HUES6 (cell line): Measurements from ENCODE around the gene CENPO.

Source experiments
- H3K27ac ChIP-seq: 2 replicates; pipeline ENCODE4 v1.7.0; 2013; ENCODE audit warnings: low read depth, mild to moderate bottlenecking, low read length, inconsistent platforms
- H3K27me3 ChIP-seq: 2 replicates; pipeline ENCODE4 v1.6.1; 2013; ENCODE audit warnings: low read length; ENCODE audit not compliant: control insufficient read depth, insufficient read depth
- H3K36me3 ChIP-seq: 2 replicates; pipeline ENCODE4 v1.6.1; 2013; ENCODE audit warnings: low read length; ENCODE audit not compliant: control insufficient read depth, insufficient read depth
- H3K4me1 ChIP-seq: 2 replicates; pipeline ENCODE4 v1.6.1; 2013; ENCODE audit warnings: low read length; ENCODE audit not compliant: control insufficient read depth, insufficient read depth
- H3K4me3 ChIP-seq: 2 replicates; pipeline ENCODE4 v1.5.1; 2013; ENCODE audit warnings: low read depth, low read length
- H3K9ac ChIP-seq: one replicate; pipeline ENCODE4 v1.6.1; 2013; ENCODE audit warnings: mild to moderate bottlenecking, low read length
- H3K9me3 ChIP-seq: 2 replicates; pipeline ENCODE4 v1.6.1; 2013; ENCODE audit warnings: low read depth, low read length; ENCODE audit not compliant: control insufficient read depth, insufficient read depth

CENPO gene

DNA sequence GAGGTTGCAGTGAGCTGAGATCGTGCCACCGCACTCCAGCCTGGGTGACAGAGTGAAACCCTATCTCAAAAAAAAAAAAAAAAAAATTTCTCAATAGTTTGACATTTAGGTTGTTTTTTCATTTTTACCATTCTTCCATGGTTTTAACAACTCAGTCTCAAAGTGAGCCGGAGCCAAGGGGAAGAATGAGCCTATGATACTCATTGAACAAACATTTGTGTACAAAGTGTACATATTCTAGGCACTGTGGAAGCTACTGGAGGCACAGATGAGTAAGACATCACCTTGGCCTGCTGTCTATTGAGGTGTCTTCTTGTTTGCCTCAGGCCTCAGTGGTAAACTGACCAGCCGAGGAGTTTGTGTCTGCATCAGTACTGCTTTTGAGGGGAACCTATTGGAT, 21.9 kb downstream of the CENPO start:
- Histone ChIP-seq H3K9ac (no peak overlapping the region), H3K4me3 (no peak overlapping the region), H3K36me3 (peaks cover 70% of the 10 kb centered on the region), H3K27me3 (no peaks in the 10 kb centered on the region), H3K27ac (no peak overlapping the region), H3K4me1 (peaks cover under 1% of the 10 kb centered on the region; the same call in 1 of the 2 replicates), H3K9me3 (no peaks in the 10 kb centered on the region)

DNA sequence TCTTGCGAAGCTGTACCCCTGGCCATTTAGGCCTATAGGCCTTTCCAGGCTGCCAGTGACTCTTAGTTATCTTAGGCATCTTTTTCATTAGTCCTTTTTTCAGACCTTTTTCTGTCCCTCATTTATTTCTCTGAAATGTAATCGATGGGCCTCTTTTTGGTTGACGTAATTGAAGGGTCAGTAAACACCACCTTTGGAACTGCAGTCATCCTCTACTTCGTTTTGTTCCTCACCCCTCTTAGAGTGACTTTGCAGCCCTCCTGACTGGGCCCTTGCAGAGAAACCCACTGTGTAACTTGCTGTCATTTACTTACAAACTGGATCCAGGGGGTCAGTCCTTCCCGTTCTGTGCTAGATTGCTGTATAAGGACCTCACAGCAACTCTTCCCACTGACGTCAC, 23.2 kb downstream of the CENPO start:
- Histone ChIP-seq H3K4me1 (peaks cover 13% of the 10 kb centered on the region), H3K27ac (no peak overlapping the region), H3K9me3 (no peaks in the 10 kb centered on the region), H3K9ac (no peak overlapping the region), H3K27me3 (no peaks in the 10 kb centered on the region), H3K4me3 (no peak overlapping the region), H3K36me3 (peaks cover 83% of the 10 kb centered on the region)

DNA sequence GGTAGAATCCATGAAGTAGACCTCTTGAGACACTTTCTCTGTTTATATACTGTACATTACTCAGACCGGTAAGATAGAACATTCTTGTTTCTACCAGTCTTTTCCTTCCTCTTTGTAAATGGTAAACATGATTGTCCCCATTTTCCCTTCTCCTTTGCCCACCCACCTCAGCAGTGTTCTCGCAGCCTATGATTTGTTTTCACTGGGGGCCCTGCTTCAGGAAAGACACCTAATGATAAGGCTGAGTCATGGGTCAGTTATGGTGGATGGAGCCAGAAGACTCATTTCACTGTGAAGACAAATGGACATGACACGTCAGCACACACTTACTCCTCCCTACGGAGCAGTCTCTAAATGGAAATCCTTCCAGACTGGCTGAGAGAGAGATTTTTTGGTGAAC, 23.7 kb downstream of the CENPO start:
- H3K4me3 ChIP-seq: no peak overlapping the region
- peaks cover 18% of the 10 kb centered on the region for H3K4me1 ChIP-seq
- no peak overlapping the region for H3K27ac ChIP-seq
- H3K27me3 ChIP-seq: no peaks in the 10 kb centered on the region
- no peak overlapping the region for H3K9ac ChIP-seq
- no peaks in the 10 kb centered on the region for H3K9me3 ChIP-seq
- H3K36me3 ChIP-seq: peaks cover 83% of the 10 kb centered on the region

DNA sequence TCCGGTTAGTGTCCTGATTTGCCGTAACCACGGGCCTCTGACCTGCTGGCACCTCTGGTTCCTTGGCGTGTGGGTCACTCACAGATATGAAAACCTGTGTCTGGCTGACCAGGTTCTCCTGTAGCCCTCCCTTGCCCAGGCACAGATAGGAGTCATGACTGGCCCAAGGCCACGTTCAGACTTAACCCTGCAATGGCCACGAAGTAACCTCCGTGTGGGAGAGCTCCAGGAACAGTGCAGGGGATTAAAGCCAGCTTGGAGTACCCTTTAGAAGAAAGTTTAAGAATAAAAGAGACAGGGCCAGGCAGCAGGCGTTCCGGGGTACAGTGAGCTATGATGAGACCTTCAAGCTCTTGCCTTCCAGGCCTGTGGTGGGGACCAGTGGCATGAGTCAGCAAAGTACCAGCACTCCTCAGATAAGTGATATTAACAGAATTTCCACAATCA, 25.5 kb downstream of the CENPO start:
- Histone ChIP-seq H3K9ac (no peak overlapping the region), H3K4me1 (peaks cover 30% of the 10 kb centered on the region), H3K4me3 (no peak overlapping the region), H3K36me3 (peaks cover 86% of the 10 kb centered on the region), H3K27ac (no peak overlapping the region), H3K9me3 (no peaks in the 10 kb centered on the region), H3K27me3 (no peaks in the 10 kb centered on the region)

DNA sequence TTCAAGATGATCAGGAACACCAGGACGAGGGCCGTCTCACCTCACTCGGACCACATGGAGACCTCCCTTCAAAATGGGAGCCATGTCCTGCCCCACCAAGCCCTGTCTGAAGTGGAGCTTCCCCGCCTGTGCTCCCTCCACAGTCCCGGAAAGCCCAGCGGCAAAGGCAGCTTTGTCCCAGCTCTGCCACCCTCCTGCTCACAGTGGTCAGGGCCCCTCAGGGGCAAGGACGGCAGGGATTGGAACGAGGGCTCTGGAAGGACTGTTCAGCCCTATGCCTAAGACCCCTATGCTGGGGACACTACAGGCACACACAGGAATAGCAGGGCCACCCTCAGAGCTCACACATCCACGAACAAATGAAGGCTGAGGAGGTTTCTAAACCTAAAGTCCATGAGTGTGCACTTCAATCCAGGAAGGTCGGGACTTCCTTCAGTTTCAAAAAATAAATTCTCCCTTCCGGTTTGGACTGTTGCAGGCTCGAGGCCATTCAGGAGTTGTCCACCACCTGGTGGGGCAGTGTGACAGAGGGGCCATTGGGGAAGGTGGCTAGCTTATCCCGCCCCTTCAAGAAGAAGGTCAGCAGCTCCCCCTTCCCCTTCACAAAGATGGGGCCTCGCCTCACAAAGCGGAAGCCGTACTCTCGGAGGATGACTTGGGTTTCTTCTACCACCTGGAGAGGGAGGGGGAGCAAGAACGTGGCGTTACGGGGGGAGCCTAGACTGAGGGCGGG, 26.4 kb downstream of the CENPO start:
- H3K27me3 ChIP-seq: no peaks in the 10 kb centered on the region
- H3K9ac ChIP-seq: no peak overlapping the region
- H3K27ac ChIP-seq: no peak overlapping the region
- peaks cover 30% of the 10 kb centered on the region for H3K4me1 ChIP-seq
- H3K4me3 ChIP-seq: no peak overlapping the region
- H3K36me3 ChIP-seq: peaks cover 83% of the 10 kb centered on the region
- no peaks in the 10 kb centered on the region for H3K9me3 ChIP-seq

DNA sequence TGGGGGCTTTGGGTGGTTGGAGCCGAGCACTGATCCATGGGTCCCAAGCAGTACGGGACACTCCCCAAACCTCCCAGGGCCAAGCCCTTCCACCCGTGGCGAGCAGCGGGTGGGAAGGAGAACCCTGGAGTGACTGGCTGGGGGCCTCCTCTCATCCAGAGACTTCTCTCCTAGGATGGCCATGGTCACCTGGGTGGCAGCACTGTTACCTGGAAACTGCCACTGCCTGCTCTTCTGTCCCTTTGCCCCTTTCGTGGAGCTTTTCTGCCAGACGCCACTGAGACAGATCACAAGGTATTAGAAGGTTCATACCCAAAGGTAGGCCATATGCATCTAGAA, 26.9 kb downstream of the CENPO start:
- peaks cover 30% of the 10 kb centered on the region for H3K4me1 ChIP-seq
- H3K27ac ChIP-seq: no peak overlapping the region; the same call in 1 of the 2 replicates
- peaks cover 80% of the 10 kb centered on the region for H3K36me3 ChIP-seq
- H3K9ac ChIP-seq: no peak overlapping the region
- no peak overlapping the region for H3K4me3 ChIP-seq
- no peaks in the 10 kb centered on the region for H3K27me3 ChIP-seq
- H3K9me3 ChIP-seq: no peaks in the 10 kb centered on the region

DNA sequence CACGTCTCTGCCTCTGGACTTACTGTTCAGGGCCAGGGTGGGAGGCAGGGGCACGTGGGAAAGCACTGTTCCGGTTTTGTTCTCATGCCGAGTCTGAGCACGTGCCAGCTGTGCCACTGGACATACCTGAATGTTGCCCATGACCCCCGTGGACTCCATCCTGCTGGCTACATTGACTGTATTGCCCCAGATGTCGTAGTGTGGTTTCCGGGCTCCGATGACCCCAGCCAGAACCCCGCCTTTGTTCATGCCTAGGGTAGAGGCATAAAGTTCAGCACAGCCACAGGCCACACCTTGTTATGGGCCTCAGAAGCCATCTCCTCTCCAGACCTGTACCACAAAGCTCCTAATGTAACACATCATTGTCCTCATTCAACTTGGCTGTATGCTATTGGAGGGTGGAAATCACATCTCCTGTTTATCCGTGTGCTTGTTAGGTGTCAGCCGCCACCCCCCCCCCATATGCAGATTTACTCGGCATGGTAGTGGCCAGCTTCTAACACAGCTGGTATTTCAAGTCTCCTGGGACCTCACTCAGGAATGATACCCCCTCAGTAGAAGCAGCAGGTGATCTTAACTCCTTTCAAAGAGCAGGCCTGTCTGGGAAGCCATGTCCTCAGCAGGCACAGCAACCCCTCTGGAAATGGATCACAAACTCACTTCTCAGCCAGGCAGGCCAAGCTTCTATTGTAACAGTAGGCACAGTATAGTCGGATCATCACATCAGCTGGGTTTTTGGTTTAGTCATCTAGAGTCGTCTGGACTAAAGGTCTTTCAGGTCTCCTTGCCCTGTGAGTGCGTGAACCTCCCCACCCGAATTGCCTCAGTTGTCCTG, 27.6 kb downstream of the CENPO start:
- H3K4me3 ChIP-seq: no peak overlapping the region
- no peaks in the 10 kb centered on the region for H3K27me3 ChIP-seq
- H3K9me3 ChIP-seq: no peaks in the 10 kb centered on the region
- H3K4me1 ChIP-seq: peaks cover 32% of the 10 kb centered on the region
- H3K27ac ChIP-seq: peak overlapping the region; percentile 59
- H3K36me3 ChIP-seq: peaks cover 74% of the 10 kb centered on the region
- H3K9ac ChIP-seq: peak overlapping the region; percentile 63

DNA sequence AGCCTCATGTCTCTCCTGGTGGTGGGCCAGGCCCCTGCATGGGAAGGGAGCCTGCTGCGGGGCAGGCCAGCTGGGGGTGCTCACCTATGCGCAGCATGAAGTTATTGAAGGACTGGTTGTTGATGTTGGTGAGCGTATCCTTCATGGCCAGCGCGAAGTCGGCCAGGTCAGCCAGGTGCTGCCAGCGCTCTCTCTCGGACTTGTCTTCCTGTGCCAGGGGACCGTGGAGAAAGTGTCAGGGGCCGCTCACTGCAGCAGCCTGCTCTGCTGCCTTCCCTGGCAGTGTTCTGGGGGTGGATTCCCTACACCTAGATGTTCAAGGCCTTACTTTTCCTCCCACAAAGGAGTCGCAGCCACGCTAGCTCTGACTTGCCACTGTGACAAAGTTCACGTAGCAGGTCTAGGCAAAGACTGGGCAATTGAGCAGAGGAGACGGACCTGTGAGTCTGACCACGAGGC, 28.2 kb downstream of the CENPO start:
- Histone ChIP-seq H3K36me3 (peaks cover 67% of the 10 kb centered on the region), H3K4me3 (peak overlapping the region; percentile 18), H3K27ac (peak overlapping the region; percentile 59), H3K9ac (peak overlapping the region; percentile 63), H3K27me3 (no peaks in the 10 kb centered on the region), H3K4me1 (peaks cover 37% of the 10 kb centered on the region), H3K9me3 (no peaks in the 10 kb centered on the region)

DNA sequence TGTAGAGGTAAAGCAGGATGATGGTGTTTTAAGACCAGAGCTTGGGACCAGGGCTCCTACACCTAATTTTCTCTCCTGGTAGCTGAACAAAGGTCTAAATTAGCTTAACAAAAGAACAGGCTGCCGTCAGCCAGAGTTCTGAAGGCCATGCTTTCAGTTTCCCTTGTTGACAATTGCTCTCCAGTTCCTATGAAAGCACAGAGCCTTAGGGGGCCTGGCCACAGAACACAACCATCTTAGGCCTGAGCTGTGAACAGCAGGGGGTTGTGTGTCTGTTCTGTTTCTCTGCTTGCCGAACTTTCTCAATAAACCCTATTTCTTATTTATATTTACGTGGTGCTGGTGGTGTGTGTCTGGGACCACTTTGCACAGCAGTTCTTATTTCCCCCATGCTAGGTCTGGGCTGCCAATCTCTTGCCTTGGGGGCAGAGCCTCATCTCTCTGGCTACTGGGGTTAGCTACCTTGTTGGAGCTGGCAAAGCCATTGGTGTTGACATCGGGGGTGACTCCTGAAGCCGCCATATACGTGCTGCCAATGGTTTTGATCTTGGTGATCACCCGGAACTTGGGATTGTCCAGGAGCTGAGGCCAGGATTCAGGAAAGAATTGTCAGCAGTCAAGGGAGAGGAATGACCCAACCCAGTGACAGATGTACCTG, 29.0 kb downstream of the CENPO start:
- H3K4me3 ChIP-seq: peak overlapping the region; percentile 18
- H3K4me1 ChIP-seq: peaks cover 41% of the 10 kb centered on the region
- peak overlapping the region; percentile 76 for H3K27ac ChIP-seq
- H3K9me3 ChIP-seq: no peaks in the 10 kb centered on the region
- H3K9ac ChIP-seq: peak overlapping the region; percentile 63
- peaks cover 60% of the 10 kb centered on the region for H3K36me3 ChIP-seq
- H3K27me3 ChIP-seq: no peaks in the 10 kb centered on the region

DNA sequence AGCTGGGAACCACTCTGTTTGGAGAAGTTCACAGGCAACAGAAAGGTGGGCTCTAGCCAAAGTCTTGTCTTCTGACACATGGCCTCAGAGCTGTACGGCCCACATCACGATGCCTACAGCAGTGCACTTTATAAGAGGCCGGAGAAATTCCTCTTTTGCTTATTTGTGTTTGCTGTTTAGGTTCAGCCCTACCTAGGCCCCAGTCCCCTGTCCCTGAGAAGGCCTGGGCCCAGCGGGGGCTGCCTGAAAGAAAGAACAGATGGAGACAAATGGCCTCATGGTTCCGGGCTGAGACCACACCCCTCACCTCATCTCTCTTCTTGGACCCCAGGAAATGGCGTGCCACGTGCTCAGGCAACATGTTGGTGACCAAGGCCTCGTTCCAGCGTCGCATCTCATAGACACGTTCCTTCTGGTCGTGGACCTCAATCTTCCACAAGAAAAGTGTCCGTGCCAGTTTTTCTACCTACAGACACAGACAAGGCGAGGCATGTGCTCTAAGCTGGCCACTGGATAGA, 30.9 kb downstream of the CENPO start:
- Histone ChIP-seq H3K36me3 (peaks cover 41% of the 10 kb centered on the region), H3K27me3 (no peaks in the 10 kb centered on the region), H3K9ac (no peak overlapping the region), H3K27ac (no peak overlapping the region), H3K4me1 (peaks cover 47% of the 10 kb centered on the region), H3K4me3 (no peak overlapping the region), H3K9me3 (no peaks in the 10 kb centered on the region)
